A673 (cell line): ENCODE results near the gene OSBP. TPM values are rescaled to one million over a fixed set of nuclear protein-coding genes. Genes with fewer than 3 reads are reported as not detected.

Experiments used
- BruUV-seq: library from RNA; stranded (reverse); fragments of 400-500 nt; replicated peaks from 2 replicates; lab custom pipeline; 2021; lab: Mats Ljungman, UMichigan
- CTCF ChIA-PET: fragments of 300-600 bp; sonication (Branson Sonifier 250); formaldehyde crosslinking; loops from one replicate; lab custom pipeline; 2022; ENCODE audit warnings: antibody characterized with exemption; lab: Charles Lee
- POLR2A ChIA-PET: fragments of 300-600 bp; sonication (Branson Sonifier 250); formaldehyde crosslinking; loops from one replicate; lab custom pipeline; 2022; ENCODE audit warnings: antibody characterized with exemption; ENCODE audit not compliant: low non-redundant PET; lab: Charles Lee
- DNase-seq: peaks from one replicate; pipeline ENCODE4 v3.0.0-alpha.2; 2015; ENCODE audit warnings: low spot score
- H3K27ac ChIP-seq: fragments of 200-600 bp; sonication (generic); 2 replicates; pipeline ENCODE4 v1.5.1; 2016; ENCODE audit warnings: mixed run types, low read depth, mild to moderate bottlenecking, mixed read lengths, antibody characterized with exemption, low read length; ENCODE audit not compliant: poor library complexity, severe bottlenecking
- H3K27me3 ChIP-seq: fragments of 200-600 bp; sonication (generic); replicated peaks from 2 replicates; pipeline ENCODE4 v1.6.1; 2017; ENCODE audit warnings: mixed run types, low read depth, mild to moderate bottlenecking, mixed read lengths, antibody characterized with exemption, low read length; ENCODE audit not compliant: insufficient read depth, poor library complexity
- H3K36me3 ChIP-seq: fragments of 200-600 bp; sonication (generic); 2 replicates; pipeline ENCODE4 v1.6.1; 2016; ENCODE audit warnings: mixed run types, mild to moderate bottlenecking, mixed read lengths, antibody characterized with exemption, low read length; ENCODE audit not compliant: insufficient read depth, poor library complexity, severe bottlenecking
- H3K4me1 ChIP-seq: fragments of 200-600 bp; sonication (generic); 2 replicates; pipeline ENCODE4 v1.6.1; 2017; ENCODE audit warnings: mixed run types, mild to moderate bottlenecking, mixed read lengths, antibody characterized with exemption, low read length; ENCODE audit not compliant: insufficient read depth, poor library complexity, severe bottlenecking
- H3K4me3 ChIP-seq: fragments of 200-600 bp; sonication (generic); 2 replicates; pipeline ENCODE4 v1.5.1; 2016; ENCODE audit warnings: low read depth, mixed run types, mild to moderate bottlenecking, mixed read lengths, low read length; ENCODE audit not compliant: poor library complexity, severe bottlenecking
- H3K9me3 ChIP-seq: fragments of 200-600 bp; sonication (generic); 2 replicates; pipeline ENCODE4 v1.6.1; 2016; ENCODE audit warnings: mixed run types, low read depth, mild to moderate bottlenecking, mixed read lengths, antibody characterized with exemption, low read length; ENCODE audit not compliant: poor library complexity, severe bottlenecking
- CTCF ChIP-seq: fragments of 300-800, 200-600 bp; sonication (generic); conservative IDR thresholded peaks from 2 replicates; pipeline ENCODE4 v1.5.1; 2017; ENCODE audit warnings: low read depth, mild to moderate bottlenecking, antibody characterized with exemption, low read length, moderate library complexity, mixed read lengths
- EZH2 ChIP-seq: fragments of 200-600 bp; sonication (generic); IDR thresholded peaks from 2 replicates; pipeline ENCODE4 v1.6.1; 2017; ENCODE audit warnings: borderline replicate concordance, low read depth, mild to moderate bottlenecking, mixed read lengths, antibody characterized with exemption, low read length; ENCODE audit not compliant: poor library complexity, severe bottlenecking
- intact Hi-C: fragments of 100-400 bp; cut with micrococcal nuclease; formaldehyde crosslinking; loops from one replicate; pipeline ENCODE4 v1.10.0; 2022; ENCODE audit not compliant: unreplicated experiment
- total RNA-seq: library from RNA; stranded (reverse); gene quantifications from 2 replicates; pipeline ENCODE4 v1.2.3, GENCODE V29; 2021

Gene OSBP
- total RNA-seq, 1 experiment from 2014 or later: 40.7 TPM

- Histone ChIP-seq H3K27ac (peak overlapping the region; percentile 80), H3K27me3 (no peaks in the 10 kb centered on the region), H3K36me3 (no peaks in the 10 kb centered on the region), H3K4me1 (peaks cover 6% of the 10 kb centered on the region), H3K4me3 (peak overlapping the region; percentile 90), H3K9me3 (no peaks in the 10 kb centered on the region)
- ChIA-PET CTCF (no interaction called here), POLR2A (no interaction called here)
- no peak for TF ChIP-seq CTCF
- TF ChIP-seq EZH2: no peak
- BruUV-seq: no TSS peak
- DNase-seq: peak; percentile 93
- intact Hi-C loops: loop anchor here (1.0 to 10.0 kb wide), 2 partner anchors 11 to 1354 kb away; partner anchors contain the start of gene TMEM109
Measured at GRCh38 chr11:59560702-59561473, 54.7 kb downstream of the OSBP start.

GRCh38 chr11:59560290-59560701 is 55.3 kb downstream of the OSBP start:
- Histone ChIP-seq H3K36me3 (no peaks in the 10 kb centered on the region), H3K9me3 (no peaks in the 10 kb centered on the region), H3K4me3 (peak overlapping the region; percentile 90), H3K27me3 (no peaks in the 10 kb centered on the region), H3K4me1 (peaks cover 9% of the 10 kb centered on the region), H3K27ac (peak overlapping the region; percentile 80)
- ChIA-PET CTCF (no interaction called here), POLR2A (no interaction called here)
- peak; percentile 93 for DNase-seq
- intact Hi-C loops: loop anchor here (1.0 to 10.0 kb wide), 2 partner anchors 10 to 1355 kb away; partner anchors contain the start of gene TMEM109
- no TSS peak for BruUV-seq
- TF ChIP-seq CTCF (no peak), EZH2 (no peak)

GRCh38 chr11:59559886-59560285 is 55.7 kb downstream of the OSBP start:
- ChIA-PET CTCF (no interaction called here), POLR2A (no interaction called here)
- no peak for DNase-seq
- Histone ChIP-seq H3K9me3 (no peaks in the 10 kb centered on the region), H3K4me3 (peak overlapping the region; percentile 90), H3K36me3 (no peaks in the 10 kb centered on the region), H3K4me1 (peaks cover 9% of the 10 kb centered on the region), H3K27me3 (no peaks in the 10 kb centered on the region), H3K27ac (no peak overlapping the region)
- intact Hi-C loops: loop anchor here (1.0 to 10.0 kb wide), 3 partner anchors 10 to 1355 kb away; partner anchors contain the start of gene TMEM109
- BruUV-seq: no TSS peak
- no peak for TF ChIP-seq CTCF
- TF ChIP-seq EZH2: no peak
